GM21367 (cell line): ENCODE data around the gene PRKAG2.

ENCODE experiments used
- ATAC-seq: cut with Tn5 transposase; IDR thresholded peaks from one replicate; pipeline ENCODE4 v1.9.1; 2021; ENCODE audit not compliant: unreplicated experiment

PRKAG2 gene

GRCh38 chr7:151866761-151867655 is 9.9 kb downstream of the PRKAG2 start:
- no peak for ATAC-seq

GRCh38 chr7:151866028-151866427 is 10.9 kb downstream of the PRKAG2 start:
- no peak for ATAC-seq

GRCh38 chr7:151865070-151865670 is 11.7 kb downstream of the PRKAG2 start:
- ATAC-seq: no peak

DNA sequence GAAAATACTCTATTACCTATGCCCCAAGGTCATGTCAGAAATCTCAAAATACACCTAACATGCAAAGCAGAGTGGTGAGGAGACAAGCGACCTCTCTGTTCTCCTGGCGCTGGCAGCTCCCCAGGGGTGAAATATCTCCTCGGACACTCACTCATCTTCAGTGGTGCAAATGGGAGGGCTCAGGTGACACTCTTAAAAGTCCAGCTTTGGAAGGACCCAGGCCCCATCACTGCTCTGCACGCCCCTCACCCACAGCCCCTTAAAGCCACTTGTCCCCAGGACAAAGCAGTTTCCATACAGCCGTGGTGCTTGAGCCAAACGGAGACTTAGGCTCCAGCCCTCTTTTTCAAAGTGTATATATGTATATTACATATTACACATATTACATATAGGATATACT is 12.4 kb downstream of the PRKAG2 start:
- no peak for ATAC-seq

DNA sequence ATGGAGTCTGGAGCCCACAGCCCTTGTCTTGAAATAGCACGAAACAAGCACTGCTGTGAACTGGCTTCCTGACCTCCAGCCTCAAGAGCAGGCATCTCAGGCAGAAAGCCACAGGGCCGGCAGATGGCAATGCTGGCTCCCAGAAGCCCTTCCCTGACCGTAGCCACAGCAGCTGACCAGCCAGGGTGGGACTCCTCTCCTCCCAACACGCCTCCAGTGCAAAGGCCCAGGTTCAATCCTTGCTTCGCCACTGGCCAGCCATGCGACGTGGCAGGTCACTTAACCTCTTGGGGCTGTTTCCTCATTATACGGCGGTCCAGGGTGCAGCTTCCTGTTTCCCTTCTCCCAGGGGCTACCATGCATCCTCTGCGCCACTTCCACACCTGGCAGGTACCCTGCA is 12.8 kb downstream of the PRKAG2 start:
- no peak for ATAC-seq

GRCh38 chr7:151863386-151864079 is 13.4 kb downstream of the PRKAG2 start:
- no peak for ATAC-seq

DNA sequence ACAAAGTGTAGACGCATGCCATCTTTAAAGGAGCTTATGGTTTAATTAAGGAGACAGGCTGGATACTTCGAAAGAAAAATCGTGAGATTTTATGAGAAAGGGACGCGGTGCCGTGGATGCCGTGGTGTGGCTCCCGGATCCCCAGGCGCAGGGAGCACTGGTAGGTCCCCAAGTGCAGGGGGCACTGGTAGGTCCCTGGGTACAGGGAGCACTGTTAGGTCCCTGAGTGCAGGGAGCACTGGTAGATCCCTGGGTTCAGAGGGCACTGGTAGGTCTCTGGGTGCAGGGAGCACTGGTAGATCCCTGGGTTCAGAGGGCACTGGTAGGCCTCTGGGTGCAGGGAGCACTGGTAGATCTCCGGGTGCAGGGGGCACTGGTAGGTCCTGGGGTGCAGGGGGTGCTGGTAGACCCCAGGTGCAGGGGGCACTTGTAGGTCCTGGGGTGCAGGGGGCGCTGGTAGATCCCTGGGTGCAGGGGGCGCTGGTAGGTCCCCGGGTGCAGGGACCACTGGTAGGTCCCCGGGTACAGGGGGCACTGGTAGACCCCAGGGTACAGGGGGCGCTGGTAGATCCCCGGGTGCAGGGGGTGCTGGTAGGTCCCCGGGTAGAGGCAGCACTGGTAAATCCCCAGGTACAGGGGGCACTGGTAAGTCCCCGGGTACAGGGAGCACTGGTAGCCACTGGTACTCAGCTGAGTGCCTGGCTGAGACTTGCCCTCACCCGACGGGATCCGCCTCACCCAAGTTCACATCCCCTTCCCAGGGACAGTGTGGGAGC is 14.1 kb downstream of the PRKAG2 start:
- ATAC-seq: no peak

- no peak for ATAC-seq
Measured at GRCh38 chr7:151861881-151862280, 15.0 kb downstream of the PRKAG2 start.

DNA sequence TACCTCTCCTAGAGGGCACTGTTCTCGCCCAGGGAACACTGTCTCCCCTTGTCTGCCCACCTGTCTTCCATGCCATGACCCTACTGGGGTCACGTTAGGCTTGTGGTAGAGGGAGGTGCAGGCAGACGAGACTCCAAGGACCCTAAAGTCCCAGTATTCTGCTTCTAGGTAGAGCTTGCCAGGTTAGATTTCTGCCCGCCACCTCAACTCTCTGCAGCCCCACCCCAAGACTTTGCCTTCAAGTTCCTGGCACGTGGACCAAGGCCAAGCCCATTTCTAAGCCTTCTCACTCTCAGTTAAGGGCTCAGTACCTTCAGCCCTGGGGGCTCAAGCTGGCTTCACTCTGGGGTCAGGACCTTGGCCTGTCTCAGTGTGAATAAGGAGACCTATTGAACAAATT is 16.1 kb downstream of the PRKAG2 start:
- no peak for ATAC-seq

DNA sequence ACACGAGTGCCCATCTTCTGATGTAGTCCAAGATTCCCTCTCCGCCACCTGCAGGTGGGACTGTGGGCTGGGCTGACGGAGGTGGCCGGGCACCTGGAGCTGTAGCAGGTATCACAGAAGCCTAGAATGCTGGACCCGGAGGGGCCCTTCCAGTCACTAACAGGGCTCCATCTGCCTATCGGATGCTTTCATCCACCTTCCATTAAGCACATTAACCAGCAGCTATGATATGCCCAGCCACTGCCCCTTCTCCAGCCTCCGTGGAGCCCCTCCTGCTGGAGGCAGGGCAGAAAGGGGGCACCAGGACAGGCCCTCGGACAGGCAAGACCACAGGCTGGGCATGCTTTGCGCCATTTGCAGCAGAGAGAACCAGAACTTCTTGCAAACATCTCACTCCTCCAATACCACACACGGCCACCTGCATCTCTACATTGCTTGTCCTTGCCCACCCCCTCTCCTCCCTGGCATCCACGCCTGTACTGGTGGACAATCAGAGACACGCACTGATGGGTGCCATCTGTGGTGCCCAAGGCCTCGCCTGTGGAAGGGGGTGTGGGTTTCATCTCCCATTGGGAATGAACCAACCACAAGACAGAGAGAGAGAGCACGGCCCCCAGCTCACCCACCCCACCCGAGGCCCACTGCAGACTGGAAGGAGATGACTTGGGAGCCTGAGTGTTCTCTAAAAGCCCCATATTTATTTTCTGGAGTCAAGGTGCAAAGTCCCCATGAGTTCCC is 16.8 kb downstream of the PRKAG2 start:
- no peak for ATAC-seq

DNA sequence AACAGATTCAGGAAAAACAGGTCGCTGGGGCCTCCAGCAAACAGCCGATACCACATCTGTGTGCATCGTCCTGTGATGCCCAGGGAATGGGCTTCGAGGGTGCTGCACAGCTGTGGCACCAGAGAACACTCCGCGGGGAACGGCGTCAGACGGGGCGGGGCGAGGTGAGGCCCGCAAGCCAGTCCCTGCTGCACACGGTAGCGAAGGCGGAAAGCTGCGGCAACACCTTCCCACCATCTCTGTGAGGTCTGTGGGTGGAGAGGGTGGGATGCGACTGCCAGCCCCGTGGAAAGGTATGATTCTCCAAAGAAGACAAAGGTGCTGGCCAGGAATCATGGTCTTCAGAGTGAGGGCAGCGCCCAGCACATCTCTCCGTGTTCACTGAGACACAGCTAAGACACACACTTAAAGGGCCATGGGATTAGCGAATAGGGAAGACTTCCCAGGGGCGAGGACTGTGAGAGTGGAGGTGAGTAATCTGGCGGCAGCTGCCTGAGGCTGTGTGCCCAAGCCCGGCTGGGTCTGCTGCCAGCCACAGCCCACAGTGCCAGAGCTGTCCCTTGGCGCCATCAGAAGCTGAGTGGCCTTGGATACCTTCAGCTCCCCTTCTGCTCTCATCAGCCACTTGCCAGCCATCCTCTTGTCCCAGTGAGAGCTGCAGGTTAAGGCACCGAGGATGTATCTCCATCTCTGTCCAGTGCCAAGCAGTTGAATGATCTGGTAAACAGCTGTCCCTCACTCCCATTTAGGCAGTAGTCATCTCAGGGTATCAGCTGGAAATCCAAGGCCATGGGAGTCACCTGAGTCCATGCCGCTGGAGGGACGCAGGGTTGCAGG is 17.6 kb downstream of the PRKAG2 start:
- ATAC-seq: no peak

GRCh38 chr7:151858456-151858855 is 18.5 kb downstream of the PRKAG2 start:
- no peak for ATAC-seq

DNA sequence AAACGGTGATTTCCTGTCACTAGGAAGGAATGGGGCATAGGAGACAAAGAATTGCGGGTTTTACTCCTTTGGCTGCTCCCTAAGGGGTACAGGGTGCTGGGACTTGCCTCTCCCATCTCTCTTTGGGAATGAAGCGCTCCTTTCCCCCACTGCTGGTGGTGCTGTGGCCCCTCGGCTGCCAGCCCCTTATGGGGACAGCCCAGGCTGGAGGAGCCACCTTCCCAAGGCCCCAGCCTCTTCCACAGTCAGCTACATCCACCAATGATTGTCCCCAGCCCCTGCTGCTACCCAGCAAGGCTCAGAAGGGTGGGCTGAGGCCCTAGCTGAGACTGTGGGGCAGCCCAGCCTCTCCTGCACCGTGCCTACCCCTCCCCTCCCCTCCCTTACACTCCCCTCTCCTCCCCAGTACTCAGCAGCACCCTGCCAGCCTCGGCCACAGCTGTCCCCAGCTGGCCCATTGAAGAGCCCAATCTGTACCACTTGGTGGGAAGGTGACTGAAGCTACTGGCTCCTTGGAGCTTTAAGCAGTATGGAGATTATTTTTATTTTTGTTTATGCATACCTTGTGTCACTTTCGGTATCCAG is 19.0 kb downstream of the PRKAG2 start:
- ATAC-seq: no peak

DNA sequence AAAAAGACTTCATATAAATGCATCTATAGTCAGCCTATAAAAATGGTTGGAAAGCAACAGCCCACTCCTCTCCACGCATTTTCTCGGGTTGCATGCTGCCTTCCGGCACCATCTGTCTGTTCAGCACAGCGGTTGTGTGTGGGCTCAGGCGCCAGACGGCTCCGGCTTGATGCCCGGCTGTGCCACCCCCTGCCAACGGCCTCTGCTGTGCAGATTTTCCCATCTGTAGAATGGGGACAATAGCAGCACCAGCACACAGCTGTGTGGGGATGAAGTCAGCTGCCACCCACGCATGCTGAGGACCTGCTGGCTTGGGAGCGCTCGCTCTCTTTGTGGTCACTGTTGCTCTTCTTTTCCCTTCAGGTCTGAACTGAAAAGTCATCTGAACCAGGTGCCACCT is 19.5 kb downstream of the PRKAG2 start:
- ATAC-seq: no peak

DNA sequence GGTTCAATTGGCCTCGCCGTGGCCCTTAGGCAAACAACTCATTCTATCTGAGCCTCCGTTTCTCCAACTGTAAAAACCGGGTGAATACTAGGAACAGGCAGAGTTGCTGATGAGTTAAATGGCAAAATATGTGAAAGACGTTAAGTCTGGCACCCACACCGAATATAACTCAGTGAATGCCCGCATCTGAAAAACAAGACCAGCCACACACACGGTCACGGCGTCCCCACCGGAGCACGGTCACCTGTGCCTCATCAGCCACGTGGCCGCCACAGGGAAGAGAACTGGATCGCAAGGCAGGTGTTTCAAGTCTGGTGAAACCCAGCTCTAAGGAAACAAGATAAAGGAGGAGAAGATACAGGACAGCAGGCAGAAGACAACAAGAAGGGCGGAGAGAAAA is 20.4 kb downstream of the PRKAG2 start:
- no peak for ATAC-seq

GRCh38 chr7:151856098-151856497 is 20.8 kb downstream of the PRKAG2 start:
- ATAC-seq: no peak

DNA sequence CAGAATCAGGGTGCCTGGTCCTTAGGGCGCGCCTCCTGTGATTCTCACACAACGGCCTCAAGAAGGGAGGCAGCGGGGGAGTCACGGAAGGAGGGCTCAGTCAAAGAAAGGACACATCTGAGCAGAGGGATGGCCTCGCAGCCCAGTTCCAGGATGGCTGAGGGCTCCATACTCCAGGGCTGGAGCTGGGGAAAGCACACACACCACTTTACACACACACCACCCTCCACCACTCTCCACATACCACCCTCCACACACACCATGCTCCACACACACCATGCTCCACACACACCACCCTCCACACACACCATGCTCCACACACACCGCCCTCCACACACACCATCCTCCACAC is 22.2 kb downstream of the PRKAG2 start:
- no peak for ATAC-seq

GRCh38 chr7:151853896-151854719 is 22.8 kb downstream of the PRKAG2 start:
- no peak for ATAC-seq
